HepG2 (cell line): ENCODE results near the gene GCG. TPM values are rescaled to one million over a fixed set of nuclear protein-coding genes. Genes with fewer than 3 reads are reported as not detected.
A peak's percentile ranks its signal among the peaks of the same experiment; 100 is the strongest.

Source experiments
- AKNA ChIP-seq: sonication (generic); formaldehyde crosslinking; IDR thresholded peaks from 2 replicates; pipeline ENCODE4 v1.4.0; 2020; ENCODE audit warnings: missing genetic modification reagents, borderline replicate concordance
- CENPT ChIP-seq: sonication (generic); formaldehyde crosslinking; IDR thresholded peaks from 2 replicates; pipeline ENCODE4 v1.8.0; 2022; ENCODE audit warnings: low read depth, mild to moderate bottlenecking, moderate library complexity, missing genetic modification reagents
- MEIS1 ChIP-seq: sonication (generic); formaldehyde crosslinking; IDR thresholded peaks from 2 replicates; pipeline ENCODE4 v1.9.0; 2021; ENCODE audit warnings: mild to moderate bottlenecking, missing genetic modification reagents, moderate library complexity, borderline replicate concordance
- MIER2 ChIP-seq: IDR thresholded peaks from 2 replicates; pipeline ENCODE4 v1.6.1; 2016; ENCODE audit warnings: missing biosample characterization, missing genetic modification reagents
- MIER3 ChIP-seq: IDR thresholded peaks from 2 replicates; pipeline ENCODE4 v1.6.1; 2016; ENCODE audit warnings: missing compliant biosample characterization, borderline replicate concordance
- POGK ChIP-seq: sonication (generic); formaldehyde crosslinking; conservative IDR thresholded peaks from 2 replicates; pipeline ENCODE4 v1.8.0; 2022; ENCODE audit warnings: mild to moderate bottlenecking, moderate library complexity, missing genetic modification reagents
- ZNF264 ChIP-seq: sonication (generic); formaldehyde crosslinking; IDR thresholded peaks from 2 replicates; pipeline ENCODE4 v1.4.0; 2020; ENCODE audit warnings: missing genetic modification reagents
- ZNF512B ChIP-seq: sonication (generic); formaldehyde crosslinking; IDR thresholded peaks from 2 replicates; pipeline ENCODE4 v1.5.1; 2020; ENCODE audit warnings: missing genetic modification reagents, mild to moderate bottlenecking, borderline replicate concordance
- ZNF558 ChIP-seq: sonication (generic); formaldehyde crosslinking; IDR thresholded peaks from 2 replicates; pipeline ENCODE4 v1.9.0; 2022; ENCODE audit warnings: mild to moderate bottlenecking, missing genetic modification reagents, borderline replicate concordance
- ZNF574 ChIP-seq: sonication (generic); formaldehyde crosslinking; IDR thresholded peaks from 2 replicates; pipeline ENCODE4 v1.4.0; 2020; ENCODE audit warnings: missing genetic modification reagents
- ZNF777 ChIP-seq: sonication (generic); formaldehyde crosslinking; IDR thresholded peaks from 2 replicates; pipeline ENCODE4 v1.4.0; 2020; ENCODE audit warnings: missing genetic modification reagents
- ZNF841 ChIP-seq: sonication (generic); formaldehyde crosslinking; IDR thresholded peaks from 2 replicates; pipeline ENCODE4 v1.8.1; 2023; ENCODE audit warnings: missing genetic modification reagents, borderline replicate concordance
- polyA plus RNA-seq, 8 experiments: library from polyadenylated mRNA; depleted of rRNA in 3 of 8; stranded (reverse) in 7 of 8; unstranded in 1 of 8; fragments of >200 nt; fragmentation: Illumina TruSeq in 4 of 8; extraction: Trizol in 4 of 8; gene quantifications; 2 replicates each; pipeline versions ENCODE4 v1.2.1 to v1.2.3, GENCODE V29; 2011 to 2016; ENCODE audit warnings: low read depth in 4 of 8, missing spikeins in 1 of 8, mixed read lengths in 1 of 8; ENCODE audit not compliant: insufficient read depth in 1 of 8
- total RNA-seq, 5 experiments: library from RNA; depleted of rRNA; stranded (reverse); fragments of >200 nt; fragmentation: Illumina TruSeq; extraction: Trizol; gene quantifications; 2 replicates each; pipeline ENCODE4 v1.2.3, GENCODE V29; 2016; ENCODE audit warnings: low read depth in 1 of 5

Gene GCG
- total and polyA plus RNA-seq, 2 of the 13 experiments (the other 11 are each of a cell fraction or from before 2014, with no cell fraction given), result not detected

GRCh38 chr2:162113088-162113775, 38.8 kb downstream of the GCG start (continued):
- TF ChIP-seq AKNA (no peak), MIER3 (no peak), CENPT (CRISPR knock-in tag) (no peak), ZNF558 (CRISPR knock-in tag) (no peak), POGK (CRISPR knock-in tag) (no peak), ZNF777 (0 out of 2 replicates have a peak, but pooled peaks have one; percentile 35), ZNF264 (CRISPR knock-in tag) (0 out of 2 replicates have a peak, but pooled peaks have one; percentile 37), ZNF512B (CRISPR knock-in tag) (0 out of 2 replicates have a peak, but pooled peaks have one; percentile 2), ZNF574 (CRISPR knock-in tag) (no peak), MEIS1 (CRISPR knock-in tag) (0 out of 2 replicates have a peak, but pooled peaks have one; percentile 2), ZNF841 (CRISPR knock-in tag) (no peak), MIER2 (CRISPR knock-in tag) (no peak)
